ENCODE data around the gene ZNF92.
"Not testable (repeated sequence)": the region's sequence is repeated elsewhere in the genome, so short reads cannot be mapped to it uniquely, and the experiment has no call there.

ZNF92 gene

DNA sequence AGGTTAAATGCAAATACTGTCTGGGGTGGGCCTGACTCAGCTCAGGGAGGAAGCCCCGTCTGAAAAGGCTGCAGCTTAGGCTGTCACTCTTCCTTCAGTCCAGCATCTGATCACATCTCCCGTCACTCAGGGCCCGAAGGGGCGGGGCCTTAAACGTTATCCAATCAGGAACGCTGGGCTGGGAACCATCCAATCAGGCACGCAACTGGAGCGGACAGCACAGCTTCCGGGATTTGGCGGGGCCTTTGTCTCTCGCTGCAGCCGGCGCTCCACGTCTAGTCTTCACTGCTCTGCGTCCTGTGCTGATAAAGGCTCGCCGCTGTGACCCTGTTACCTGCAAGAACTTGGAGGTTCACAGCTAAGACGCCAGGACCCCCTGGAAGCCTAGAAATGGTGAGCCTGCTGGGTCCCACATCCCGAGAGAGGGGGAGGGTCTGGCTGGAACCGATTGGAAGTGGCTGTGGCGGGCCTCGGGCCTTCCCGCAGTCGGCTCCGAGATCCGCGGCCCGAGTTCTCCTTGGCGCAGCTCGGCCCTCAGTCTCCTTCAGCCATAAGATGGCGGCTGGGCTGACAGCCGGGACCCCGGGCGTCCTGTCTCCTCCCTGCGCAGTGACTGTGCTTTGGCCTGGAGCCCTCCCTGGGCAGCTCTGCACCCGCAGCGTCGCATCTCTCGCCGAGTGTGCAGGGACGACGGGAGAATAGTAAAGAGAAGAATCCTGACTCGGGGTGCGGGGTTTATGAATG, at the start of gene ZNF92:
Gene ZNF92, plus strand, starts transcription at position 248 of the 744 bp plus-strand sequence. Its CDS starts 143 bp downstream, at position 391.
- peak; percentile 90 for DNase-seq (ENCODE audit: low spot score)
- TF ChIP-seq, protein P1, sequence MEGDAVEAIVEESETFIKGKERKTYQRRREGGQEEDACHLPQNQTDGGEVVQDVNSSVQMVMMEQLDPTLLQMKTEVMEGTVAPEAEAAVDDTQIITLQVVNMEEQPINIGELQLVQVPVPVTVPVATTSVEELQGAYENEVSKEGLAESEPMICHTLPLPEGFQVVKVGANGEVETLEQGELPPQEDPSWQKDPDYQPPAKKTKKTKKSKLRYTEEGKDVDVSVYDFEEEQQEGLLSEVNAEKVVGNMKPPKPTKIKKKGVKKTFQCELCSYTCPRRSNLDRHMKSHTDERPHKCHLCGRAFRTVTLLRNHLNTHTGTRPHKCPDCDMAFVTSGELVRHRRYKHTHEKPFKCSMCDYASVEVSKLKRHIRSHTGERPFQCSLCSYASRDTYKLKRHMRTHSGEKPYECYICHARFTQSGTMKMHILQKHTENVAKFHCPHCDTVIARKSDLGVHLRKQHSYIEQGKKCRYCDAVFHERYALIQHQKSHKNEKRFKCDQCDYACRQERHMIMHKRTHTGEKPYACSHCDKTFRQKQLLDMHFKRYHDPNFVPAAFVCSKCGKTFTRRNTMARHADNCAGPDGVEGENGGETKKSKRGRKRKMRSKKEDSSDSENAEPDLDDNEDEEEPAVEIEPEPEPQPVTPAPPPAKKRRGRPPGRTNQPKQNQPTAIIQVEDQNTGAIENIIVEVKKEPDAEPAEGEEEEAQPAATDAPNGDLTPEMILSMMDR (IDR thresholded peaks at IDR 0.05; ENCODE audit: extremely low read depth, missing control alignments), result no peak

DNA sequence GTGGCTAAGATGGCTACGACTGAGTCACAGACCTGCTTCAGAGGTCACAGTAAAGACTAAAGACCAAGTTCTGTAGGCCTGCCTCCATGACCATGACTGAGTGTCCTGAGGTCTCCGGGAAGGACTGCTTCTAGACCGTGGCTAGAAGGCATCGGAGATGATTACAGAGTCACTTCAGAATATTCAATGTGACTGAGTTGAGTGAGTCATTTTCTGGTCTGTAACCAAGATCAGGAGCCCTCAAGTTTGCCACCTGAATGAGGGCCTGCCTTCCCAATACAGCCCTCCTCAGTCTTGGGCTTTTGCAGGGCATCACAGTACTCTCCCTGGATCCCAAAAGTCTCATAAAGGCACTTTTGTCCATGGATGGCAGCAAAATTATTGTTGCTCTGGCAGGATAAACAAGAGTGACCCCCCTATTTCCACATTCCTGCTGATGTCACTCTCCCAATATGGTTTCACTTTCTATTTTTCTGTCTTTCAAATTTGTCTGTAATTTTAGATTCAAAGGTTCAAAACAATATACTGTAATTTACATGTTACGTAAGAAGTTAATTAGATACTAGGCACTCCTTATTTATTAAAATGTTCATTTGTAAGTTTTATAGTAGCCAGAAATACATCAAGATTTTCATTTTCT, 47.7 kb upstream of the ZNF92 start:
- TF ChIP-seq, protein P1 (IDR thresholded peaks at IDR 0.05; ENCODE audit: extremely low read depth, missing control alignments), result no peak

DNA sequence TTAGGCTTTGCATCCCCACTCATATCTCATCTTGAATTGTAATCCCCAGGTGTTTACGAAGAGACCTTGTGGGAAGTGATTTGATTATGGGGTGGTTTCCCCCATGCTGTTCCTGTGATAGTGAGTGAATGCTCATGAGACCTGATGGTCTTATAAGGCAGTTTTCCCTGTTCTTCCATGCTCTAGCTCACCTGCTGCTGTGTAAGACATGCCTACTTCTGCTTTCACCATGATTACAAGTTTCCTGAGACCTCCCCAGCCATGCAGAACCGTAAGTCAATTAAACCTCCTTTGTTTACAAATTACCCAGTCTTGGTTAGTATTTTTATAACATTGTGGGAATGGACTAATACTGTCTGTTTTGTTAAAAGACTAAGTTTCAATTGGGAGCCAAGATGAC, 35.3 kb upstream of the ZNF92 start:
- no peak for DNase-seq (ENCODE audit: low spot score)
- TF ChIP-seq, protein P1 (IDR thresholded peaks at IDR 0.05; ENCODE audit: extremely low read depth, missing control alignments), result no peak

More for the DNA sequence above, 47.7 kb upstream of the ZNF92 start:
- DNase-seq (ENCODE audit: low spot score), result no peak

DNA sequence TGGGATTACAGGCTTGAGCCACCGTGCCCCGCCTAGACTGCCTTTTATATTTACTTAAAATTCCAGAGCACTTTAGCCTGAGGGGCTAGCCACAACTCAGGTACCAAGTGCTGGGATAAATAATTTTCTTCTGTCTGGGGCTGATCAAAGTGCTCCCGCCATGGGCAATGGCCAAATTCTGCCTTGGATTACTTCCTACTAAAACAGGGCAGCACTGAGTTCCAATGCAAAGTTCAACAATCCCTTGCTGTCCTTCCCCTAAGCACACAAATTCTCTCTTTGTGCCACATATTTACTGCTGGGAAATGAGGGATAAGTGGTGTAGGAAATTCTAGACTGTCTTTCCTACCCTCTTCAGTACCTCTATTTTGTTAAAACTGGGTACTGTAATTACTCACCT, 34.4 kb upstream of the ZNF92 start:
- TF ChIP-seq, protein P1 (IDR thresholded peaks at IDR 0.05; ENCODE audit: extremely low read depth, missing control alignments), result no peak
- DNase-seq (ENCODE audit: low spot score), result no peak

DNA sequence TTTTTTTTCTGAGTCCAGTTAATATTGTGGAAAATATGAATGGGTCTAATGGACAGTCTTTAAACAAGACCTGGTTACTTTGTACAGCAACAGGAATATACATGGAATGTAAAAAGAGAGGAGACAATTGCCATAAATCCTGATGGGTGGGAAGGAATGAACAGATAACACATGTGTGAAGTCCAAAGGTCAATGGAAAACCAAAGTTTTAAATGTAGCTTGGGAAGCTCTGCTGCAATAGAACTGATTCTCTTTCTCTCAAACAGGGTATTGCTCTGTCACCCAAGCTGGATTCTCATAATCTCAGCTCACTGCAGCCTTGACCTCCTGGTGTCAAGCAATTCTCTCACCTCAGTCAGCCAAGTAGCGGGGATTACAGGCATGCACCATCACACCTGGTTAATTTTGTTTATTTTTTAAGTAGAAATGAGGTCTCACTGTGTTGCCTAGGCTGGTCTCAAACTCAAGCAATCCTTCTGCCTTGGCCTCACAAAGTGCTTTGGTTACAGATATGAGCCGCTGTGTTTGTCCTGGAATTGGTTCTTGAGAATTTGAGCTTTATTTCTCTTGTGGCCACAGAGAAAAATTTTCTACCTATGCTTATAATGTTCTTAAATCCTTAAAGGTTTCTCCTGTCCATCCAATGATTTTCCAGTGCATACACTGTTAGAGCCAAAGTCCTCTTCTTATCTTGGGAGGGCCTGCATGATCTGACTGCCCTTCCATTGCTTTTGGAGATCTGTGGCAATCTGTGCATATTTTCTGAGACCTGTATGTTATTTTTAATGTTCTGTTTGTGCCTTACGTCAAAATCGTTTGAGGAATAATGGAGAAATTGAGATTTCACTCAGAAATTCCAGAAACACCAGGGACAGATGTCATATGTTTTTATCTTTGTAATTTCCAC, 30.7 kb upstream of the ZNF92 start:
- TF ChIP-seq, protein P1 (IDR thresholded peaks at IDR 0.05; ENCODE audit: extremely low read depth, missing control alignments), result no peak
- no peak for DNase-seq (ENCODE audit: low spot score)

DNA sequence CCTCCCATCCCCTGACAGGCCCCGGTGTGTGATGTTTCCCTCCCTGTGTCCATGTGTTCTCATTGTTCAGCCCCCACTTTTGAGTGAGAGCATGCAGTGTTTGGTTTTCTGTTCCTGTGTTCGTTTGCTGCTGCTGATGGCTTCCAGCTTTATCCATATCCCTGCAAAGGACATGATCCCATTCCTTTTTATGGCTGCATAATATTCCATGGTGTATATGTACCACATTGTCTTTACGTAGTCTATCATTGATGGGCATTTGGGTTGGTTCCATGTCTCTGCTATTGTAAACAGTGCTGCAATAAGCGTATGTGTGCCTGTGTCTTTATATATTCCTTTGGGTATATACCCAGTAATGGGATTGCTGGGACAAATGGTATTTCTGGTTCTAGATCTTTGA, 29.1 kb upstream of the ZNF92 start:
- DNase-seq (ENCODE audit: low spot score), result not testable (repeated sequence)

DNA sequence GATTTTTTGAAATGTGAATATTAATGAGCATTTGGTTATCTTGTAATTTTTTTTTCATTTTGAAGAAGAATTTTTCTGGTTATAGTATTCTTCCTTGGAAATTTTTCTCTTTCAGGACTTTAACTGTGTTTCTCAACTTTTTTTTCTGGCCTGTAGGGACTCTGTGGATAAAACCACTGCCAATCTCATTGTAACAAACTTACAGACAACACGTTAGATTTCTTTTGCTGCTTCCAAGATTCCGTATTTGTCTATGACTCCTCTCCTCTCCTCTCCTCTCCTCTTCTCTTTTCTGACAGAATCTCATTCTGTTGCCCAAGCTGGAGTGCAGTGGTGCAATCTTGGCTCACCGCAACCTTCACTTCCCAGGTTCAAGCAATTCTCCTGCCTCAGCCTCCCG, 19.4 kb upstream of the ZNF92 start:
- DNase-seq (ENCODE audit: low spot score), result no peak
- TF ChIP-seq, protein P1 (IDR thresholded peaks at IDR 0.05; ENCODE audit: extremely low read depth, missing control alignments), result no peak

Measured in GM20000 (cell line).